ENCODE data around the gene COL24A1.
"Not testable (repeated sequence)": the region's sequence is repeated elsewhere in the genome, so short reads cannot be mapped to it uniquely, and the experiment has no call there.

The COL24A1 gene

GRCh38 chr1:85976516-85977205, 179.9 kb downstream of the COL24A1 start:
- no peak for DNase-seq

DNA sequence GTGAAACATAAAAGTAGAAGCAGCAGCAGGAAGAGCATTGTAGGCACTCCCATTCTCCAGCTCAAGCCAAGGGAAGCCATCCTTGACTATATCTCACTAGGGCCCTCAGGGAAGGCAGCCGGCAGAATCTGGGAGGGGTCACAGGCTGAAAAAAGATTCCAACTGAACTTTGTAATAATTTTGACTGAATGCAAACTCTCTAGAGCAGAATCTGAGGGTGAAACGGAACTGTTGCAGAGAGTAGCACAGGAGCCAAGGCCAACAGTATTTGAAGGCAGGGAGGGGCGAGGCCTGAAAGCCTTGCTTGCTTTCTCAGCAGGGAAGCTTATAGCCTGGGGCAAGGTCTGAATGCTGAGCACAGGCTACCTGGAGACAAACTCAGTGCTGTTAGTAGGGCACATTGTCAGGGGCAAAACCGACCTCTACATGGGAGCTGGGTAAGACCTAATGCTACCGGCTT, 180.6 kb downstream of the COL24A1 start:
- DNase-seq: no peak

- no peak for DNase-seq
Measured at GRCh38 chr1:85962457-85962856, 194.1 kb downstream of the COL24A1 start.

GRCh38 chr1:85957760-85958159, 198.8 kb downstream of the COL24A1 start:
- no peak for DNase-seq

- DNase-seq: not testable (repeated sequence)
Measured at GRCh38 chr1:85955218-85955617, 201.4 kb downstream of the COL24A1 start.

DNA sequence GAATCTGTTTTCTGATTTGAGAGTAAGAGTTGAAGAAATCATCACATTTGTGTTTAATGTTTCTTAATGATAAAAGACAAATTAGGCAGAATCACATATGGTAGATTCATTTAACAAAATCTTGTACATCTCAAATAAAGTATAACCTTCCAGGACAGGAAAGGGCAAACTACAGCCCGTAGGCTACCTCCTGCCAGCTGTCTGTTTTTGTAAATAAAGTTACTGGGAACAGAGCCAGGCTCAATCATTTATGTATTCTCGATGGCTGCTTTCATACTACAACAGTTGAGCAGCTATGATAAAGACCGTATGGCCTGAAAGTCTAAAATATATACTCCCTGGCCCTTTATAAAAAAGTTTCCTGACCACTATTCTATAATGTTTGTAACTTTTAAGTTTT, 204.1 kb downstream of the COL24A1 start:
- no peak for DNase-seq

DNA sequence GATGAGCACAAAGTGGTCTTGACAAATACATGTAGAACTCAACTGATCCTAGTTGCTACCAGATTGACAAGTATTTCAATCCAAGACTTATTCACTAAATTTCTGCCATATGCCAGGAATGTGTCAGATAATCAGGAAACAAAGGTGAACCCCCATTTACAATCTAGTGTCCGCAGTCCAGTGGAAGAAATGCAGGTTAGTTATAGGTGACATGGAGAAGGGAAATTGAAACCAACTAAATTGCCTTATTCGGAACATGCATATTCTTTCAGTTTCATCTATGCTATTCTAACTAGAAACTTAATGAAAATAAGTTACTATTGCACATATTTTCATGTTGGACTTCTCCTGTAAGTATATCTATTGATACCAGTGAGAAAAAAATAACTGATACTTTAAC, 209.4 kb downstream of the COL24A1 start:
- DNase-seq: no peak

DNA sequence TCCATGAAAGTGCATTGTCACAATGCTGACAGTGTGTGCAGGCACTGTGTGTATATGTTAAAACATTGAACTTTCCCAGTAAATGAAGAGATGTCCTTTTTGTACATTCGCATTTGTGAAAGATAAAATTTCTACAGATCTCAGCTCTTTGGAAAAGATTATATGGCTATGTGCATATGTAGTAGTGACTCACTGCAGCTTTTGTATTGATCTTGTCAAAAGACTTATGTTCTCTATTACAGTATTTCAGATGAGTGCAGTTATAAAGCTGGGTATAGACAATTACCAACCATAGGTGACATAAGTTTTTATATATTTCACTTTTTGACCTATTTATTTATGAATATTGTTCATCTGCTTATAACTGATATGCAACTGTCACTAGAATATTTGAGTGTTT, 212.6 kb downstream of the COL24A1 start:
- DNase-seq: no peak

DNA sequence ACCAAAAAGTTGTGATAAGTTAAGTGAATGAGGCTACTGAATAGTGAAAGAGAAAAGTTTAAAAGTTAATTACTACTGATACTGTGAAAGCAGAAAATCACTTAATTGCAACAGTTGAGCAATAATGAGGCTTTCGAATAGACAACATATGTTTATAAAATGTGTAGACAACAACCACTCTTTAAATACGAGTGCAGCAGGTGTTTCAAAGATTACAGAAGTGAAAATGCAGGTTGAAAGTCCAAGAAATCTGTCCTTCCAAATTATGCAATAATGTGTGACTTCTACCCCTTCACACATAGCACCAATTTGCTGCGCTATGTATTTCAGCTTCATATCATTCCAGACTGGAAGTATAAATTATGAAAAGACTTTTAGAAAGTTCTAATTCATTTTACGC, 213.0 kb downstream of the COL24A1 start:
- no peak for DNase-seq

GRCh38 chr1:85940656-85941306, 215.8 kb downstream of the COL24A1 start:
- DNase-seq: no peak

GRCh38 chr1:85938829-85939228, 217.7 kb downstream of the COL24A1 start:
- DNase-seq: no peak

DNA sequence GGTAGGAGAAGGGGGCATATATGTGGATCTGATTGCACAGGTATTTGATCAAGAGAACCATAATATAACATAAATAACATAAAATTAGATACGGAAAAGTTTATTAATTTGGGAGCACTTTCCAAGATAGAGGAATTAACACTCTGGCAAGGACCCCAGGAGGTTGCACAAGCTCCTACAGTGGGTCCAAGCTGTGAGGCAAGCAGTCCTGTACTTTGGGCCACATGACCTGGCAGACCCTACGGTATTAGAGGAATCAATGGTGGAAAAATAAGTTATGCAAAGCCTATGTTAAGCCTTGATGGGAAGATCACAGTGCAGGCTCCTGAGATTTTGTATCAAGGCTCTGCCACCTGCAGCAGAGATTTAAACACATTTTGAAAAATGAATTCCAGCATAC, 220.1 kb downstream of the COL24A1 start:
- no peak for DNase-seq

GRCh38 chr1:85936057-85936456, 220.5 kb downstream of the COL24A1 start:
- DNase-seq: no peak

DNA sequence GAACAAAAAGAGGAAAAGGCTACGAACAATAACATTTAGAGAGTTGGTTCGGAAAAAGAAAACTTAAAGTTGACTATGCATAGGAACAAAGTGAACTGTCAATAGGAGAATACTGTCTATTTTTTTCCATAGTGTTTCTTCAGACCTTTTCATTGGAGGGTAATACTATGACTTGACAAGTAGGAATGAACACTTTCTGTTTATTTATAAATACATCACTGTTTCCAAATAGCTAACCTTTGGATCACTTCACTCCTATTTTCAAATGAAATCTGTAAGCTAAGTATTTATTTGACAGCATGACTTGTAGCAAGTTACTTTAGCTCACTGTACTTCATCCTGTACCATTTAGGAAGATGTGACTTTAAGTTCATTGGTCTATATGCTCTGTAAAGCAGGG, 221.3 kb downstream of the COL24A1 start:
- DNase-seq: no peak

DNA sequence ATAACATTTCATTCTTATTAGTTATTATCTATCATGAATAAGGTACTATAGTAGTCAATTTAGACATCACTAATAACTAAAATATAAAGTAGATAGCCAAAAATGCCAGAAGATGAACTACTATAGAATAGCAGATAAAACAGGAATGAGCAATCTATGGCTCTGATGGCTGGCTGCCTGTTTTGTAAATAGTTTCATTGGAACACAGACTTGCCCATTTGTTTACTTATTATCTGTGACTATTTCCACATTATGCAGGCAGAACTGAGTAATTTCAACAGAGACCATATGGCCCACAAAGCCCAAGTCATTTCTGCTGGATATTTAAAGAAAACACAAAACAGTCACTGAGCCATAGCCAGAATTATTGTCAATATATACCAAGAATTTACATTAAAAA, 222.1 kb downstream of the COL24A1 start:
- DNase-seq: no peak

DNA sequence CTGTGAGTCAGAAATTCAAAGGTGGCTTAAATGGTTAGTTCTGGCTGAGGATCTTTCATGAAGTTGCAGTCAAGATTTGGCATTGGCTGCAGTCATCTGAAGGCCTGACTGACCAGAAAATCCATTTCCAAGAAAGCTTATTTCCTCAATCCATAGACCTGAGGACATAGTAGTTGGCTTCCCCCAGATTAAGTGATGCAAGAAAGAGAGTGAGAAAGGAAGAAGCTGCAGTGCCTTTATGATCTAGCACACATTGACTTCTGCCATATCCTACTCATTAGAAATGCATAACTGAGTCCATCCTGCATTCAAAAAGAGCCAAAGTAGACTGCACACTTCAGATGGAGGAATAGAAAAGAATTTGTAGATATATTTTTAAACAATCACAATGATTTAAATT, 222.6 kb downstream of the COL24A1 start:
- no peak for DNase-seq

GRCh38 chr1:85911742-85912141, 244.8 kb downstream of the COL24A1 start:
- peak; percentile 9 for DNase-seq

DNA sequence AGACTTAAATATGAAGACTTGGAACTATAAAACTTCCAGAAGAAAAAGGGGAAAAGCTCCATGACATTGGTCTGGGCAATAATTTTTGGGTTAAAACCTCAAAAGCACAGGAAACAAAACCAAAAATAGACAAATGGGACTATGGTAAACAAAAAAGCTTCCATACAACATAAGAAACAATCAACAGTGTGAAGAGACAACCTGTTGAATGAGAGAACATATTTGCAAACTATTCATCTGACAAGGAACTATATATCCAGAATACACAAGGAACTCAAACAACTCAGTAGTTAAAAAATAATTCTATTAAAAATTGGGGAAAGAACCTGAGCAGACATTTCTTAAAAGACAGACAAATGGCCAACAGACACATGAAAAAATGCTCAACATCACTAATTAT, 255.7 kb downstream of the COL24A1 start:
- no peak for DNase-seq

GRCh38 chr1:85898861-85899260, 257.7 kb downstream of the COL24A1 start:
- DNase-seq: peak; percentile 55

GRCh38 chr1:85894651-85895050, 261.9 kb downstream of the COL24A1 start:
- DNase-seq: peak; percentile 8

GRCh38 chr1:85892366-85892765, 264.2 kb downstream of the COL24A1 start:
- DNase-seq: no peak

DNA sequence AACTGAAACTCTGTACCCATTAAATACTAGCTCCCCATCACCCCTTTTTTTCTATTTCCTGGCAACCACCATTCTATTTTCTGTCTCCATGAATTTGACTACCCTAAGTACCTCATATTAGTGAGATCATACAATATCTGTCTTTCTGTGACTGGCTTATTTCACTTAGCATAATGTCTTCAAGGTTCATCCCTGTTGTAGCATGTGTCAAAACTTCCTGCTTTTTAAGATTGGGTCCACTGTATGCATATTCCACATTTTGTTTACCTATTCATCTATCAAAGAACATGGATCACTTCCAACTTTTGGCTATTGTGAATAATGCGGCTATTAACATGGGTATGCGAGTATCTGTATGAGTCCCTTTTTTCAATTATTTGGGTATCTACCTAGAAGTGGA, 266.7 kb downstream of the COL24A1 start:
- no peak for DNase-seq

DNA sequence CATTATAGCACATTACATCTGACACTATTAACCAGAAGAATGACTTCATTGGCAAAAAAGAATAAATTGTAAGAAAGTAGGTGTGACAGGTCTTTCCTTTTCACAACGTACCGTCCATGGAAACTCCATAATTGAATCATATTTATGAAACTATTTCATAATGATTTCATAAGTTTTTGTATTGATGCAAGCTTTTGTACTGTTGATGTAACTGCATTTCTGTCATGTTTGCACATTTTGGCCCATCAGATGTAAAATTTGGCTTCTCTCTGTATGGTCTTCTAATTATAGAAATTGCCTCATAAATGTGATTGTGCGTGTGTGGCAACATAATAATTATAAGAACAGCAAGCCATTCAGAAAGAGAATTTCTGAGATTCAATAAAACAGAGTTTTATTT, 267.7 kb downstream of the COL24A1 start:
- DNase-seq: no peak

DNA sequence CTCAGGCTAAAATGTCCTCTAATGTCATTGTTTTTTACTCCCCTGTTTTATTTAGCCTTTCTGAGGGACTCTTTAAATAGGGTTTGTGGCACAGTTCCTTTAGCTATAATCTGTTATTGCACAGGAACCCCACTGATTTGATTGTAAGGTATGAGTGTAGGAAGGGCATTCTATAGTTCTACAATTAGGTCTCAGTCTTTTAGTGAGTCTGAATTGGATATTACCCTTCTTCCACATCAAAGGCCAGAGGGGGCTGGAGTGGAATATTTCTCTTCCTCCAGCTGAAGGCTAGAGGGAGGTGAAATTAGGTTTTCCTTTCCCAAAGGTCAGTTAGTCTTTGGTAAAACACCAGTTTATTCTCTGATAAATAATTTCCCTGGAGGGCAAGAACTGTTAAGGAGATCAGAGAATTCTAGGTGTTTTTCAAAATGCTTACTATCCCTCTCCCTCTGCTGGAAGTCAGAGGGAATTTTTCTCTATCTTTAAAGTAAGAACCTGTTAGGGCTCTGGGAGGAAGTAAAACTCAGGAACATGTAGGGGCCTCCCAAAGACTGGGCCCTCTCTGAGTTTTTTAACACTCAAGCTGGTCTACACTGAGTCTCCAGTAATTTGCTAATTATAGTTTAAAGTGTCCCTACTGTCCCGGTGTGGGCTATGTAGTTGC, 272.1 kb downstream of the COL24A1 start:
- peak; percentile 70 for DNase-seq

Measured in kidney glomerular epithelial cell (primary cell).